Smooth muscle cell (in vitro differentiated cells): ENCODE data around the gene NACC2. TPM values are rescaled to one million over a fixed set of nuclear protein-coding genes. Genes with fewer than 3 reads are reported as not detected.

Experiments
- DNase-seq: peaks from one replicate; lab custom pipeline; 2025; ENCODE audit not compliant: unreplicated experiment; lab: John Stamatoyannopoulos, UW
- H2AFZ ChIP-seq: fragments of 200-600 bp; sonication (generic); 2 replicates; pipeline ENCODE4 v1.6.0; 2016; ENCODE audit warnings: antibody characterized with exemption, low read depth, mild to moderate bottlenecking
- H3F3A ChIP-seq: fragments of 200-600 bp; sonication (generic); 2 replicates; pipeline ENCODE4 v1.6.0; 2017; ENCODE audit warnings: antibody characterized with exemption, low read depth
- H3K27ac ChIP-seq: fragments of 200-600 bp; sonication (generic); 2 replicates; pipeline ENCODE4 v1.5.1; 2016; ENCODE audit warnings: low read depth, mild to moderate bottlenecking
- H3K27me3 ChIP-seq: fragments of 200-600 bp; sonication (generic); 2 replicates; pipeline ENCODE4 v1.6.1; 2016; ENCODE audit warnings: low read depth, mild to moderate bottlenecking
- H3K36me3 ChIP-seq: fragments of 200-600 bp; sonication (generic); 2 replicates; pipeline ENCODE4 v1.5.1; 2016; ENCODE audit warnings: low read depth
- H3K4me1 ChIP-seq: fragments of 200-600 bp; sonication (generic); 2 replicates; pipeline ENCODE4 v1.5.1; 2016; ENCODE audit warnings: low read depth
- H3K4me2 ChIP-seq: fragments of 200-600 bp; sonication (generic); 2 replicates; pipeline ENCODE4 v1.6.0; 2016; ENCODE audit warnings: mild to moderate bottlenecking
- H3K4me3 ChIP-seq: fragments of 200-600 bp; sonication (generic); 2 replicates; pipeline ENCODE4 v1.5.1; 2016; ENCODE audit warnings: mild to moderate bottlenecking
- H3K79me2 ChIP-seq: fragments of 200-600 bp; sonication (generic); 2 replicates; pipeline ENCODE4 v1.6.0; 2016; ENCODE audit warnings: low read depth, mild to moderate bottlenecking
- H3K9ac ChIP-seq: fragments of 200-600 bp; sonication (generic); 2 replicates; pipeline ENCODE4 v1.6.0; 2016; ENCODE audit warnings: low read depth
- H3K9me3 ChIP-seq: fragments of 200-600 bp; sonication (generic); replicated peaks from 2 replicates; pipeline ENCODE4 v1.5.1; 2016; ENCODE audit warnings: low read depth
- H4K20me1 ChIP-seq: fragments of 200-600 bp; sonication (generic); 2 replicates; pipeline ENCODE4 v1.6.0; 2016; ENCODE audit warnings: low read depth
- CTCF ChIP-seq: fragments of 200-600 bp; sonication (generic); IDR thresholded peaks from 2 replicates; pipeline ENCODE4 v1.5.1; 2017; ENCODE audit warnings: borderline replicate concordance, mild to moderate bottlenecking, antibody characterized with exemption; ENCODE audit not compliant: insufficient read depth, poor library complexity, severe bottlenecking
- WGBS: methylation state at CpG from one replicate; pipeline ENCODE4 v1.1.7; 2016; ENCODE audit warnings: low lambda C conversion rate; 5-methylcytosine and 5-hydroxymethylcytosine counted together
- polyA plus RNA-seq: library from polyadenylated mRNA; unstranded; fragments of >200 nt; fragmentation: Nextera tagmentation; extraction: Ambion mirVana; gene quantifications from 2 replicates; pipeline ENCODE4 v1.2.1, GENCODE V29; 2016
- total RNA-seq: library from RNA; depleted of rRNA; stranded (reverse); fragments of >200 nt; gene quantifications from 2 replicates; pipeline ENCODE4 v1.2.3, GENCODE V29; 2014

The NACC2 gene
- total and polyA plus RNA-seq, 2 experiments from 2014 or later, result 6.7 to 8.8 TPM

GRCh38 chr9:136054146-136054545 is 40.9 kb downstream of the NACC2 start:
- peaks cover 59% of the 10 kb centered on the region for H3K79me2 ChIP-seq
- 96% methylated on average over 12 of the region's 12 CpGs for WGBS
- peak overlapping the region; percentile 99 for H3K4me2 ChIP-seq
- H3K4me3 ChIP-seq, result no peak overlapping the region
- TF ChIP-seq CTCF, result no peak
- peak overlapping the region; percentile 86 for H3K27ac ChIP-seq
- H2AFZ ChIP-seq, result no peak overlapping the region
- no peaks in the 10 kb centered on the region for H3K27me3 ChIP-seq
- peaks cover 96% of the 10 kb centered on the region for H4K20me1 ChIP-seq
- peaks cover 6% of the 10 kb centered on the region for H3F3A ChIP-seq
- H3K9me3 ChIP-seq, result no peaks in the 10 kb centered on the region
- no peak overlapping the region for H3K9ac ChIP-seq
- no peak for DNase-seq
- no peaks in the 10 kb centered on the region for H3K36me3 ChIP-seq
- peaks cover 16% of the 10 kb centered on the region for H3K4me1 ChIP-seq

- Histone ChIP-seq H3K36me3 (no peaks in the 10 kb centered on the region), H3F3A (peaks cover 6% of the 10 kb centered on the region), H3K9ac (no peak overlapping the region), H4K20me1 (peaks cover 96% of the 10 kb centered on the region), H3K4me3 (no peak overlapping the region), H3K27ac (peak overlapping the region; percentile 86), H3K79me2 (peaks cover 59% of the 10 kb centered on the region), H3K27me3 (no peaks in the 10 kb centered on the region), H3K4me1 (peaks cover 16% of the 10 kb centered on the region), H3K9me3 (no peaks in the 10 kb centered on the region), H3K4me2 (peak overlapping the region; percentile 99), H2AFZ (no peak overlapping the region)
- 86% methylated on average over 8 of the region's 8 CpGs for WGBS
- TF ChIP-seq CTCF, result no peak
- no peak for DNase-seq
Measured at GRCh38 chr9:136053757-136054142, 41.3 kb downstream of the NACC2 start.

- Histone ChIP-seq H3K9me3 (no peaks in the 10 kb centered on the region), H3K4me2 (peak overlapping the region; percentile 99), H3K36me3 (no peaks in the 10 kb centered on the region), H4K20me1 (peaks cover 96% of the 10 kb centered on the region), H3K9ac (peak overlapping the region; percentile 21), H2AFZ (no peak overlapping the region), H3K27ac (peak overlapping the region; percentile 86), H3K4me1 (peaks cover 16% of the 10 kb centered on the region), H3F3A (peaks cover 6% of the 10 kb centered on the region), H3K79me2 (peaks cover 62% of the 10 kb centered on the region), H3K27me3 (no peaks in the 10 kb centered on the region), H3K4me3 (peak overlapping the region; percentile 84)
- TF ChIP-seq CTCF, result no peak
- no peak for DNase-seq
- 30% methylated on average over 23 of the region's 23 CpGs for WGBS
Measured at GRCh38 chr9:136052991-136053756, 41.9 kb downstream of the NACC2 start.

GRCh38 chr9:136052472-136052880 is 42.6 kb downstream of the NACC2 start:
- Histone ChIP-seq H3K36me3 (no peaks in the 10 kb centered on the region), H3K4me1 (peaks cover 16% of the 10 kb centered on the region), H3K79me2 (peaks cover 68% of the 10 kb centered on the region), H3K9ac (peak overlapping the region; percentile 21), H3K9me3 (no peaks in the 10 kb centered on the region), H3K27me3 (no peaks in the 10 kb centered on the region), H3K27ac (peak overlapping the region; percentile 86), H3F3A (peaks cover 6% of the 10 kb centered on the region), H3K4me2 (peak overlapping the region; percentile 99), H2AFZ (no peak overlapping the region), H4K20me1 (peaks cover 96% of the 10 kb centered on the region), H3K4me3 (peak overlapping the region; percentile 84)
- no peak for DNase-seq
- 6% methylated on average over 5 of the region's 15 CpGs for WGBS
- no peak for TF ChIP-seq CTCF
